K562 (cell line): ENCODE results near the gene ZDHHC5. TPM values are rescaled to one million over a fixed set of nuclear protein-coding genes. Genes with fewer than 3 reads are reported as not detected.
A peak's percentile ranks its signal among the peaks of the same experiment; 100 is the strongest.

Experiments used
- BCOR ChIP-seq: fragments of 450-650 bp; IDR thresholded peaks from 2 replicates; pipeline ENCODE4 v1.6.1; 2016
- CREBBP ChIP-seq: IDR thresholded peaks from one replicate; pipeline ENCODE4 v1.6.1; 2012; ENCODE audit warnings: low read depth, mild to moderate bottlenecking, control low read depth, inconsistent platforms, low read length
- ELF2 ChIP-seq: fragments of 250-450 bp; sonication (Bioruptor Pico); IDR thresholded peaks from 2 replicates; pipeline ENCODE4 v1.5.0; 2021; ENCODE audit warnings: mild to moderate bottlenecking
- ETS2 ChIP-seq: IDR thresholded peaks from 2 replicates; pipeline ENCODE4 v1.6.1; 2016; ENCODE audit warnings: borderline replicate concordance, missing genetic modification characterization, mild to moderate bottlenecking, moderate library complexity, missing compliant biosample characterization; ENCODE audit not compliant: poor library complexity, severe bottlenecking
- EWSR1 ChIP-seq: fragments of 450-650 bp; IDR thresholded peaks from 2 replicates; pipeline ENCODE4 v1.6.1; 2018; ENCODE audit warnings: borderline replicate concordance, mild to moderate bottlenecking, low read depth, moderate library complexity; ENCODE audit not compliant: partially characterized antibody
- FUS ChIP-seq: fragments of 200-400 bp; formaldehyde crosslinking; optimal IDR thresholded peaks from 2 replicates; pipeline ENCODE3; 2017; ENCODE audit warnings: low read depth, low read length
- HDAC1 ChIP-seq, 2 experiments: fragments of 450-650 bp; IDR thresholded peaks; 2 replicates each; pipeline ENCODE4 v1.6.1; 2016 to 2017; ENCODE audit warnings: inconsistent platforms in 1 of 2, mild to moderate bottlenecking in 1 of 2, moderate library complexity in 1 of 2
- HDGF ChIP-seq: fragments of 450-650 bp; IDR thresholded peaks from 2 replicates; pipeline ENCODE4 v1.6.1; 2016
- MAFG ChIP-seq: fragments of 450-650 bp; conservative IDR thresholded peaks from 2 replicates; pipeline ENCODE4 v1.6.1; 2016; ENCODE audit warnings: missing genetic modification characterization, missing compliant biosample characterization
- MAZ ChIP-seq, 2 experiments: fragments of 450-650 bp in 1 of 2; sonication (generic) in 1 of 2; formaldehyde crosslinking; IDR thresholded peaks in 1 of 2; conservative IDR thresholded peaks in 1 of 2; 2 replicates each; pipeline versions ENCODE4 v1.4.0 to v1.5.0; 2020; ENCODE audit warnings: mild to moderate bottlenecking in 1 of 2, missing genetic modification reagents in 1 of 2
- NR2C2 ChIP-seq, 2 experiments: fragments of 200-800 bp in 1 of 2; sonication (Bioruptor generic) in 1 of 2; sonication (generic) in 1 of 2; formaldehyde crosslinking in 1 of 2; IDR thresholded peaks; 2 replicates each; pipeline versions ENCODE4 v1.6.1 to v1.8.0; 2016 to 2022; ENCODE audit warnings: mild to moderate bottlenecking in 1 of 2, missing compliant biosample characterization in 1 of 2, missing genetic modification characterization in 1 of 2, missing genetic modification reagents in 1 of 2
- POLR2A ChIP-seq: fragments of 450-650 bp; conservative IDR thresholded peaks from 2 replicates; pipeline ENCODE4 v1.6.1; 2016
- RNF2 ChIP-seq: sonication (generic); IDR thresholded peaks from 2 replicates; pipeline ENCODE4 v1.6.1; 2016
- SOX6 ChIP-seq: fragments of 450-650 bp; IDR thresholded peaks from 2 replicates; pipeline ENCODE4 v1.6.1; 2014; ENCODE audit warnings: mild to moderate bottlenecking
- SP1 ChIP-seq: sonication (generic); formaldehyde crosslinking; IDR thresholded peaks from 2 replicates; pipeline ENCODE4 v1.8.1; 2022; ENCODE audit warnings: mild to moderate bottlenecking, missing genetic modification reagents
- STAT6 ChIP-seq: sonication (generic); formaldehyde crosslinking; IDR thresholded peaks from 2 replicates; pipeline ENCODE4 v1.8.1; 2023; ENCODE audit warnings: mild to moderate bottlenecking, missing genetic modification reagents
- TAF15 ChIP-seq: fragments of 200-400 bp; formaldehyde crosslinking; IDR thresholded peaks from 2 replicates; pipeline ENCODE4 v1.6.1; 2017; ENCODE audit warnings: mild to moderate bottlenecking, low read depth, low read length, moderate library complexity
- TAL1 ChIP-seq: fragments of 450-650 bp; IDR thresholded peaks from 2 replicates; pipeline ENCODE4 v1.6.1; 2016; ENCODE audit warnings: mild to moderate bottlenecking
- TCF3 ChIP-seq: sonication (generic); formaldehyde crosslinking; IDR thresholded peaks from 2 replicates; pipeline ENCODE4 v1.4.0; 2020; ENCODE audit warnings: mild to moderate bottlenecking, missing genetic modification reagents
- TCF7L2 ChIP-seq: fragments of 150-350 bp; IDR thresholded peaks from 2 replicates; pipeline ENCODE4 v1.6.1; 2016; ENCODE audit warnings: low read depth, mild to moderate bottlenecking, low read length, moderate library complexity
- TFAM ChIP-seq: fragments of 250-450 bp; sonication (Bioruptor Pico); conservative IDR thresholded peaks from 2 replicates; pipeline ENCODE4 v1.5.0; 2021; ENCODE audit warnings: mild to moderate bottlenecking, moderate library complexity
- U2AF2 ChIP-seq: fragments of 200-400 bp; formaldehyde crosslinking; optimal IDR thresholded peaks from 2 replicates; pipeline ENCODE3; 2017; ENCODE audit warnings: low read depth, mild to moderate bottlenecking, low read length
- ZNF143 ChIP-seq: sonication (generic); formaldehyde crosslinking; IDR thresholded peaks from 2 replicates; pipeline ENCODE4 v1.9.0; 2022; ENCODE audit warnings: mild to moderate bottlenecking, missing genetic modification reagents
- ZNF146 ChIP-seq: IDR thresholded peaks from one replicate; pipeline ENCODE4 v1.6.1; 2018; ENCODE audit warnings: missing compliant biosample characterization; ENCODE audit not compliant: unreplicated experiment
- ZNF311 ChIP-seq: fragments of 250-450 bp; sonication (Bioruptor Pico); IDR thresholded peaks from 2 replicates; pipeline ENCODE4 v1.4.0; 2020; ENCODE audit warnings: mild to moderate bottlenecking, moderate library complexity
- ZNF589 ChIP-seq: fragments of 200-800 bp; sonication (Bioruptor generic); IDR thresholded peaks from 2 replicates; pipeline ENCODE4 v1.6.1; 2016; ENCODE audit warnings: low read depth, missing genetic modification characterization, missing compliant biosample characterization
- ZNF79 ChIP-seq: fragments of 250-450 bp; sonication (Bioruptor Pico); IDR thresholded peaks from 2 replicates; pipeline ENCODE4 v1.4.0; 2020; ENCODE audit warnings: low read depth, mild to moderate bottlenecking, moderate library complexity
- polyA plus RNA-seq, 8 experiments: library from polyadenylated mRNA; depleted of rRNA in 4 of 8; stranded (reverse) in 5 of 8; unstranded in 3 of 8; fragments of >200 nt; fragmentation: Nextera tagmentation in 2 of 8; fragmentation: Illumina TruSeq in 1 of 8; extraction: Ambion mirVana in 2 of 8; extraction: Trizol in 1 of 8; gene quantifications; 2 replicates each; pipeline versions ENCODE4 v1.2.1 to v1.2.3, GENCODE V29; 2011 to 2014; ENCODE audit warnings: inconsistent platforms in 1 of 8, missing spikeins in 1 of 8
- total RNA-seq, 7 experiments: library from RNA; depleted of rRNA in 6 of 7; stranded (reverse); fragments of >200 nt in 6 of 7; fragmentation: Illumina TruSeq in 2 of 7; extraction: Trizol in 2 of 7; gene quantifications; 2 replicates each; pipeline versions ENCODE4 v1.2.1 to v1.2.3, GENCODE V29; 2011 to 2021; ENCODE audit warnings: low replicate concordance in 1 of 7

ZDHHC5 gene
- total and polyA plus RNA-seq, 9 of the 15 experiments (the other 6 are each of a cell fraction or from before 2014, with no cell fraction given) = 3.8 to 64.2 (median 35.9) TPM

GRCh38 chr11:57741132-57742086 lies 73.5 kb downstream of the ZDHHC5 start, which contains the start of gene SELENOH (continued):
- TF ChIP-seq RNF2 = peak; percentile 87
- peak; percentile 57; the same call in 1 of the 2 replicates for TF ChIP-seq TCF3
- peak; percentile 95 for TF ChIP-seq POLR2A
- peak; percentile 84 to 93 for TF ChIP-seq MAZ (CRISPR knock-in tag; conservative IDR thresholded peaks at IDR 0.05 in 1 of 2, IDR thresholded peaks at IDR 0.05 in 1 of 2)
- TF ChIP-seq TAF15 = no peak; the same call in 1 of the 2 replicates
- TF ChIP-seq HDGF = no peak
- TF ChIP-seq ZNF311 (CRISPR knock-in tag) = no peak
- no peak for TF ChIP-seq EWSR1
- peak; percentile 86 for TF ChIP-seq TCF7L2
- no peak; the same call in 1 of the 2 replicates for TF ChIP-seq ZNF589 (CRISPR knock-in tag)
- no peak for TF ChIP-seq STAT6 (CRISPR knock-in tag)
- TF ChIP-seq ZNF79 (CRISPR knock-in tag) = no peak
- TF ChIP-seq NR2C2 (CRISPR knock-in tag; IDR thresholded peaks at IDR 0.05) = peak; percentile 89
- peak; percentile 80 for TF ChIP-seq NR2C2 (tag; IDR thresholded peaks at IDR 0.05)
- TF ChIP-seq ELF2 (CRISPR knock-in tag) = peak; percentile 94
- TF ChIP-seq SP1 (CRISPR knock-in tag) = peak; percentile 100
- no peak for TF ChIP-seq TAL1
- TF ChIP-seq TFAM (CRISPR knock-in tag) = no peak
- peak; percentile 43; the same call in 1 of the 2 replicates for TF ChIP-seq ZNF143 (CRISPR knock-in tag)
- TF ChIP-seq SOX6 = peak; percentile 81
- TF ChIP-seq U2AF2 = no peak
- no peak for TF ChIP-seq ETS2 (tag)
- peak; percentile 65 to 99 for TF ChIP-seq HDAC1 (IDR thresholded peaks at IDR 0.05)
- peak; percentile 9 for TF ChIP-seq ZNF146 (CRISPR knock-in tag)
- TF ChIP-seq BCOR = peak; percentile 73
- no peak for TF ChIP-seq FUS
- TF ChIP-seq CREBBP = no peak
- TF ChIP-seq MAFG = no peak
